Astrocyte (in vitro differentiated cells and primary cell): ENCODE measurements around the gene TARP.

Source experiments
- CTCF ChIP-seq: IDR thresholded peaks from 2 replicates; pipeline ENCODE4 v1.5.1; 2011; ENCODE audit warnings: low read depth, mild to moderate bottlenecking, inconsistent platforms, low read length, moderate library complexity; ENCODE audit not compliant: insufficient read depth
- EZH2 ChIP-seq: IDR thresholded peaks from 2 replicates; pipeline ENCODE4 v1.6.1; 2012; ENCODE audit warnings: mild to moderate bottlenecking, low read length, inconsistent platforms; ENCODE audit not compliant: insufficient read depth

GRCh38 chr7:38315410-38315809 is 42.0 kb upstream of the TARP start:
- TF ChIP-seq CTCF (no peak), EZH2 (no peak)
